GM18508 (cell line): ENCODE measurements around the gene PLXNA2.

Experiments used
- ATAC-seq: cut with Tn5 transposase; IDR thresholded peaks from one replicate; pipeline ENCODE4 v1.9.1; 2021; ENCODE audit warnings: moderate number of reproducible peaks; ENCODE audit not compliant: insufficient read depth, unreplicated experiment

The PLXNA2 gene

DNA sequence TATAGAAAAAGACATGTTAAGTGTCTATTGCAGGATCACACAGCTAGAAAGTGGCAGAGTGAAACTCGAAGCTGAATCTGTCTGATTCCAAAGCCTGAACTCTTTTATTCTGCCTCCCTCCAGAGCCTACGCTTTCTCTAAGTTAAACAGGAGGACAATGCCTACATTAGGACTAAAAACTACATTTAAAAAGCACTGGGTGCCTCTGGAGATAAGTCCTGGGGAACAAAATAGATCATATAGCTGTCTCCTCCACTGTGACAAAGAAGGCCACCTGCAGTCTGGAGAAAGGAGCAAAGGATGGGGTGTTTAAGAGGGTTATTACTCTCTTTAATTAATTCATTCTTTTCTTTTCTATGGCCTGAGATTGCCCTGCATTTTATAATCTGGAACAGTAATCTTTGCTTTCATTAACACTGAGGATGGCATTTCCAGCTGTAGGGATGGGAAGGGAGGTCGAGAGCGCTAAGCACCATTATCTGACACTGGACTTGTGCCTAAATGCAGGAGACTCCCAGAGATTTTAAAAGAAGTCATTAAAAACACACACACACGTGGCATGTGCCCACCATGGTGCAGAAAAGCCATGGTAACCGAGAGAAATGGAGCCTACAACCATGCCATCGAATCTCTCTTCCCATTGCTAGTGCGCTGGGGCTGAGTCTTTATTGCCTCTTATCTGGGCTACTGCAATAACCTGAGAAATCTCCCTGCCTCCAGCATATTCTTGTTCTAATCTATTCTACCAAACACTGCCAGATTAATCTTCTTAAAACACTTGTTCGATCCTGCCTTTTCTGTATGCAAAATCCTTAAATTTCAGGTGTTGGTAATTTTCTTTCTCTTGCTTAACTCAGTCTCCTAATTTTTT, 92.2 kb downstream of the PLXNA2 start:
- ATAC-seq, result no peak

DNA sequence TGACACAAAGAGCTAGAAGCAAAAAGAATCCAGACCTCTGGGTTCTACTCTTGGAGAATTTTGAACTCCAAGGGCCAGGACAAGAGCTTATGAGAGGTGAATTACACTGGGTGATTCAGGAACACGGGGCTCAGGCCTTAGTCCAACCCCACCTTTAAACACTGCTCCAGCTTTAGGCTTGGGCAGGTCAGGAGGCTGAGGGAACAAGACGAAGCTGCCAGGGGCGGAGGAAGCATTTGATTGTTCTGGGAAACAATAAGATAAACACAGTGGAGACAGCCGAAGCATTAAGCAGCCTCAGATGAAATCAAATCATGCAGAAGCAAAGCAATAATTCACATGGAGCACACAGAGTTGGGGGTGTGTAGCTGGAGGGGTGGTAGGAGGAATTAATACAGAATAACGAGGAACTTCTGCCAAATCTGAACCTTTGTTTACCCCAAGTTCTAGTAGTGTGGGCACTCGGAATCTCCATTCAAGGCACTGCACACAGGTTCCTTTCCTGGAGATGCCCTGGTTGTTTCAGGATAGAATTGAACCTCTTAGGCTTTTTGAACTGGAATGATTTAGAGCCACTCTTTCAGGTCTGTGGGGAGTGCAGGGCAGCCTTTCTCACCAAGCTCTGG, 93.2 kb downstream of the PLXNA2 start:
- ATAC-seq, result no peak

DNA sequence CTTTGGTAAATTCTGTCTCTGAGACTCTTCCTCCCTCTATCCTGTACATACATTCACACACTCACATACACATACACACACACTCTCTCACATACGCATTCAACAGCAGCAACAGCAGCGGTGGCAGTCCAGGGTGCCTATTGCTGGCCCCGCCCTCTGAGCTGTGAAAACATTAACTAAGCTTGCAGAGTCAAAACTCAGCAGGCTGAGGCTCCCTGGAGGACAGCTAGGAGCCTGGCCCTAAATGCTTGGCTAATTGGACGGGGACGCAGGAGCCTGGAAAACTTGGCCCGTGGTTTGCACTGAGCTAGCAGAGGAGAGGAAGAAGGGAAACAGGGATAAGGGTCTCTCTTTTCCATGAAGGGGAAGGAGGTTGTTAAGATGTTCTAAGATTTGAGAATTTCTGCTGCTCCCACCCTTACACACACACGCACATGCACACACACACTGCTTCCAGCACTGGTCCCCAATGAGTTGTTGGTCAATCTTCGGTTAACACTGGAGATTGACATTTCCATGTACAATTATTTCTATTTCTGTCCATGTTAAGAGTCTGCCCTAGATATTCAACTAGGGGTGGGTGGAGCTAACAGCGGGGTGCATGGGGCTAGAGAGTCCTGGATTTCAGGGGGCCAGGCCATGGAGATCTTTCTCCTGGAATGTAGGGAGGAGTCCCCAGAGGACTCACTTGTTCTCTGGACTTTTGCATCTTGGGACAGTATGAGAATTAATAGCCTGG, 94.2 kb downstream of the PLXNA2 start:
- ATAC-seq, result no peak

DNA sequence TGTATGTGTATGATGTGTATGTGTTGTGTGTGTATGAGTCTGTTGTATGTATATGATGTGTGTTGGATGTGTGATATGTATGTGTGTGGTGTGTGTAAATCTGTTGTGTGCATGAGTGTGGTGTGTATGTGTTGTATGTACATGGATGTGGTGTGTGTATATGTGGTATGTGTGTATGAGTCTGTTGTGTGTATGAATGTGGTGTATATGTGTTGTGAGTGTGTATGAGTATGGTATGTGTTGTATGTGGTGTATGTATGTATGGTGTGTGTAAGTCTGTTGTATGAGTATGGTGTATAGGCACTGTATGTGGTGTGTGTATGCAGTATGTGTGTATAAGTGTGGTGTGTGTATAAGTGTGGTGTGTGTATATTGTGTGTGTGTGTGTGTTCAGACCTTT, 95.0 kb downstream of the PLXNA2 start:
- no peak for ATAC-seq

DNA sequence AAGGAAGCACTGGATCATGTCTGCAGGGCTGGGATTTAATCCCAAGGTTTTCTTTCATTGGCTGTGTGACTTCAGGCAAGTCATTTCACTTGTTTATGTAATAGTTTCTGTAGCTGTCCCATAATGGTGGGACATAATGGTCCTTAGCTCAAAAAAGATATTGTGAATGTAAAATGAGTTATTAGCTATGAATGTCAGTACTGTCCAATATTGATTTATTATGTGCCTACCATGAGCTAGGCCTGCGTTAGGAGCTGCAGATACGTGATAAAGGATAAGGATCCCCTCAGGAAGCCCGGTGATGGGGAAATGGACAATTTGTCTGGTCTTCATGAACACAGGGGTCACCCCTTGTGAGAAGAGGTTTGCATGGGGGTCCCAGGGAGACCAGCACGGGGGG, 95.8 kb downstream of the PLXNA2 start:
- no peak for ATAC-seq

DNA sequence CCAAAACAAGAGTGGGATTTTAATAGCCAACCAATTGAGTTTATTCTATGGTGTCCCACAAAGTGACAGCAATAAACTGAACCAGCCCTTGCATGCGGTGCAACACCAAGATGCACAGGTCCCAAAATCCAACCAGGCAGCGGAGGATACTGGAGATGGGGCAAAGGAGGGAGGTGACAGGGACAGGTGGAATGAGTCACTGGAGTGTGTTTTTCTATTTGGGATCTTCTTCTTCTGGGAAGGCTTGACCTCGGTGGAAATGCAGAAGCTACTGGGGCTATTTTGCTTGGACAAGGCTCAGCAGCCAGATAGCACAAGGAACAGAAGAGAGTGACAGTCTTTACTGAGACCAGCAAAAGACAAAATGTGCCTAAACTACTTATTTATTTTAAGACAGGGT, 97.5 kb downstream of the PLXNA2 start:
- ATAC-seq, result no peak

DNA sequence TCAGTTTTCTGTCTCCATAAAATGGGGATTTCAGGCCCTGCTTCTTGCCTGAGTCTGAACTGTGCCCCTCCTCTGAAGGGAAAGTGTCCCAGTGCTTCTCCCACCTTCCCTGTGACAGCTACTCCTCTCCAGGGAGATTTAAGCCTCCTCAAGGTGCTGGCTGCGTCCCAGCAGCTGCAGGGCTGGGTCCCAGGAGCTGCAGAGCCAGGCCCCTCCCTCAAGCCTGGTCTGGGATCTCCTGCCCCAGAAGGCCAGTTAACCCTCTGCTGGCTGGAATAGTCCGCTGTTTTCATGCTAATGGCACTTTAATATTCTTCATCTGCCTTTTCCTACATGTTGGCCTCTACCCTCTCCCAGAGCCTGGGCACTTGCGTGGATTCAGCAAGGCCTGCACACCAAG, 99.0 kb downstream of the PLXNA2 start:
- ATAC-seq, result no peak

DNA sequence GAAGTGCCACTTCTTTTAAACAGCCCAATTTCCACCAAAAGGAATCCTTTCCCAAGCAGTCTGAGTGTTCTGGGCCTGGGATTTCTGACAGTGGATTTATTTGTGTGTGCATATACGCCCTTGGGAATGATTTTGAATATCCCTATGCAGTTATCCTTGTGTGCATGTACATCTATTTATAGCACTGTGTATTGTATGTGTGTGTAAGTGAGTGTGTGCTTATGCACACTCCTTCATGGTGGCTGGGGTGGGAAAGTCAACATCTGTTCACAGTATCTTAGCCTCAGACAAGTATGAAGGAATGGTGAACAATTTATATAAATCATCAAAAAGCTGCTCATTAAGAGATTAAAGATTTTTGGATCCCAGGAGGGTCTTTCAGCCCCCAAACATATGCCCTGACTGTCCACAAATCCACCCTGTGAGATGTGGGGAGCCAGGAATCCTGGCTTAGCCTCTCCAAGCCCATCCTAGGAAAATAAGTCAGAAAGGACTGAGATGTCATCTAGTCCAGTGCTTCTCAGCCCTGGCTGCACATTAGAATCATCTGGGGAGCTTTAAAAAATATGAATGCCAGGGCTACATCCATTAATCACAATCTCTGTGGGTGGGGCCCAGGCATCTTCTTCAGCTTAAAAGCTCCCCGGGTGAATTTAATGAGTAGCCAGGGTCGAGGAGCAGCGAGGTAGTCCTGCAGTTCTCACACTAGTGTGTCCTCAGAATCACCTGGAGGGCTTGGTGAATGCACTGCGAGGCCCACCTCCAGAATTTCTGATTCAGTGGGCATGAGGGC, 101.4 kb downstream of the PLXNA2 start:
- no peak for ATAC-seq

DNA sequence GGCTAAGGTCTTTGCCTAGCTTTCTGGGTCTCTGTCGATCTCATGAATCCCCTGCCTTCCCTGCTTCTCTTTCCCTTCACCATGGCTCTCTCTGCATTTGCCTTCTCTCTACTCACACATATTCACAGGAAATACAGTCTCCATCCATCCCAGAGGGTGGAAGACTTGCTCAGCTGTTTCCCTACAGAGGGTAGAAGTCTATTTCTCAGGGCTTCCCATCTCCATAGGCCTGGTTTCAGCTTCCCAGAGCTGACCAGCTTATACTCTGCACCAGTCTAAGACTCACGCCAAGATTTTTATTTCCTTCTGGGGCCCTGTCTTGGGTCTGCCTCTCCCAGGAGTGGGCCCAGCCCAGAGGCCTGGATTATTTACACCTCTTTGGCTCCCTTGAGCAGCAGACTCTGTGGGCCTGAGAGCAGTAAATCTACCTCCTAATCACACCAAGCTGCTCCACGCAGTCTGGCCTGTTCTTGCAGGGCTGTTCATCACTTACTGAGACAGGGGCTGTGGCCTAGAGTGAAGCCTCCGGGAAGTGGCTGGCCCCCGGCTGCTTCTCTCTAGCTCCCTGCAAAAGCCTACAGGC, 102.5 kb downstream of the PLXNA2 start:
- no peak for ATAC-seq

DNA sequence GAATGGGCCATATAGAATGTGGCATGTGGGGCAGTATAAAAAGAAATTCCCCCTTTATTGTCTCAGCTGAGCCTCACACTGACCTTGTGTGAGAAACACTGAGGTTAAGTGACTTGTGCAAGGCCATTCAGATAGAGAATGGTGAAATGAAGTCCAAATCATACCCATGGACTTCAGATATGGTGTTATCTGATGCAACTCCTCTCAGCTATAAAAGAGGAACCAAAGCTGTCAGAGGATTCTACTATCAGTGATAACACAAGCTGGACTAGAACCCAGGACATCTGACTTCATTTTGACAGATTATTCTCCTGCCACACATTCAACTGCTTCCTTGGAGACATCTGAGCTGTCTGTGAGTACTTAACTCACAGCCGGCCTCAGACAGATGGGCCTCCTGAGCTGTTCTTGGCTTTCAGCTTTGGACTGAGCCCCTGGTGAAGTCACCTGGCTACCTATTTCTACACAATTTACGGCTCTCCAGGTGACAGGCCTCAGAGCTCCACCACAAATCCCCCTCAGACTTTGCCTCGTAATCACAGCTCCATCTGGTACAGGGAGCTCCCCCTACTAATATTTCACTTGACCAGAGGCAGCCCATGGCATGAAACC, 104.6 kb downstream of the PLXNA2 start:
- no peak for ATAC-seq

DNA sequence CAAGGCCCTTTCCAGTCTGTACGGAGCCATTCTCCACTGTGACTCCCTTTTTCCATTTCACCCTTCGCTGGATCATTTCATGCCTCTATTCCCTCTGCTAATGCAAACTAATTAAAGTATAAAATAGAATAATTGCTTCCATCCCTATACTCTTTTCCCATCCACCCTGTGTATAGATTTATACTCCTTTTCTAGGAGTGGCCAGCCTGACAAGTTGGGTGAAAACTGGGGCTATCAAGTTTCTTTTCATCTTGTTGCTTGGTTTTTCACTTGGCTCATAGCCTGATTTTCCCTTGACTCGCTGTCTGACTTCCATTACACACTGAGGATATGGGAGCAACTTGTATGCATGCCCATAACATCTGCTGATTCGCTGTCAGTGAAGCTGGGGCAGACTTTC, 107.0 kb downstream of the PLXNA2 start:
- no peak for ATAC-seq

DNA sequence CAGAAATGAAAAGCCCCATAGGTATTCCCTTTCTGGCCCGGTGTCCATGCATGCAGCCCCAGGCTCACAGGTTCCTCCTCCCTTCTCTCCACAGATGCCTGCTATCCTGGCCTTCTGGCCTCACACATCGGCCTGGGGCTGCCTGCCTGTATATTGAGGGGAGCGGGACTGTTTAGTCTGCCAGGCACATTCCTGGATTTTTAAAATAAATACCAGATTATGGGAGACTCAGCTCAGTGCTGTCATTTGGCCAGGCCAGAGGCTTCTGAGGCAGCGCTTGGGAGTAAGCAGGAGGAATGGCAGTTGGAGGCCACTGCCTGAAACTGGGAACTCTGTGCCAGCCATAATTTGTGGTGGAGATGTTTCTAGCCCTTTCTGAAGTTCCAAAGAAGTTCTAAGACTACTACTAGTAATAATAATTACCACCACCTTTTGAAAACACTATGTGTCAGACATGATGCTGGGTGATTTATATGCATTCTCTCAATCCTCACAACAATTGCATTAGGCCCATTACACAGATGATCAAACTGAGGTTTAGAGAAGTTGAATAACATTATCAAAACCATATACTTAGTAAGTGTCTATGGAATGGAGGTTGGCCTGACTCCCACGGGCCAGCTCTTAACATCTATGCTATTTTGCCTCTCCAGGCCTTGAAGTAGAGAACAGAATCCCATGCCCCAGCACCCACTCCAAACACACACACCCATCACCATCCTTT, 107.6 kb downstream of the PLXNA2 start:
- ATAC-seq, result no peak

DNA sequence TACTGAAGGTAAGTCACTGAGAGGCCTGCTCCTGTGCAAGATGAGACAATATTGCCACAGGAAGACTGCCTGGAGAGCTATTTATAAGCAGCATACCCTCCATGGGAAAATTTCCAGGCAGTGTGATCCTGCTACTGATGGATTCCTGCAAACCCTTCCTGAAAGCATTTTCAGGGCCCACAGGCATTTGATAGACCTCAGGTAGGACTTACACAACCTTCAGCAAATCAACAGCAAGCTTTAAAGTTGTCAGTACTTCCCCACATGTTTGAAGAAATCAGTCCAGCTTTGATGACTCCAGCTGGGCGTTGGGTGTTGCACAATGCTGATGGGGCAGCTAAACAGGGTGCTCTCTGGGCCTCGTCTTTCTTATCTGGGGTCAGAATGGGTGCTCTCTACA, 108.8 kb downstream of the PLXNA2 start:
- ATAC-seq, result no peak

DNA sequence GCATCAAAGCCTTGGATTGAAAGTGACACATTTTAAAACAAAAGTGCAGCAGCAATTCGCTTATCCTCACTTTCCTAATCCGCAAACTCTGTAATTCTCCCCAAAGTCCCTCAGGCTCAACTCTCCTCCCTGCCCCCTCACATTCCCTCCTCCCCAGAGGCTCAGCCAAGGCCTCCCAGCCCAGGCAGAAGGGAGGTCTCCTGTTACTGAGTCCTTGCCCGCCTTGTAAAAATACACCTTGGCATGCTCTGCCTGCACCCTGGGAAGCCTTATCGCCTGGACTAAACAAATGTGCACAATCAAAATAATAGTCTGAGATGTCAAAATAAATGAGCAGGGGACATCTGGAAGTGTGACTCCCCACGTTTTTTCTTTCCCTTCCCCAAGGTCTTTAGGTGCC, 109.7 kb downstream of the PLXNA2 start:
- ATAC-seq, result no peak

DNA sequence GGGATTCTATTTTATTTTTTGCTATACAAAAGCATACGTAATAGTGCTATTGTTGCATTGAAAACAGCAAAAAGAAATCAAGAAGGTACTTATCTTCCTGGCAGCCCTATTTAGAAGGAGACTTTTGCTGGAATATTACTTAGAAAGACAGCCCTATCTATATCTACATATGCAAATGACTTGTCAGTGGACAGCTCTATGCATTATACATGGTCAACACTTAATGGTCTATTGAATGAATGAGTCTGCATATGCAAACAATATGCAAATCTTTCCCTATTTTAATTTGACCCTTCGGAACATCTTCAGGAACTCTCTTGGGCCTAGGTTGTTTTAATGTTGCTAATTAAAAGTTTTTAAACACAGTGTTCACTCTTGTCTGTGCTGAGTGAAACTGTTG, 110.8 kb downstream of the PLXNA2 start:
- ATAC-seq, result no peak

DNA sequence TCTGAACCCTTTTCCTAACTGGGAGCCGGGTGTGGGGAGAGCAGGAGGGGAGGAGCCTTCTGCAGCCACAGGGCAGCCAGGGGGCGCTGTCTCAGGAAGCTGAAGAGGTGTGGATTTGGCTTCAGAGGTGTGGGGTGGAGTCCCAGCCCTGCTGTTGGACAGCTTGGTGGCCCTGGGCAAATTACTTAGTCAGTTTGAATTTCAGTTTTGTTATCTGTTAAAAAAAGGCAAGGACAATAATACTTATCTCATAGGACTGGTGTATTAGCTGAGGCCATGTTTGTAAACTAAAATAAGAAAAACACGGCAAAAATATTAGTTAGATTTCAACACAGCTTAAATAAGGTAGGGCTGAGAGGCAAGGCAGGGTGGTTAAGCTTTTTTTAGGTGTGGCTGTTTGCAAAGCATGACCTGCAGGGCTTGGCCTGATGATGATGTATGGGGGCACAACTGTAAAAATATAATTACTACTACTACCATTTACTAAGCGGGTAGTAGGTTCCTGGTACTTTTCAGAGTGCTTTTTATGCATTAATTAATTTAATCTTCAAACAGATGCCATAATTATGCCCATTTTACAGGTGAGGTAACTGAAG, 111.8 kb downstream of the PLXNA2 start:
- no peak for ATAC-seq

DNA sequence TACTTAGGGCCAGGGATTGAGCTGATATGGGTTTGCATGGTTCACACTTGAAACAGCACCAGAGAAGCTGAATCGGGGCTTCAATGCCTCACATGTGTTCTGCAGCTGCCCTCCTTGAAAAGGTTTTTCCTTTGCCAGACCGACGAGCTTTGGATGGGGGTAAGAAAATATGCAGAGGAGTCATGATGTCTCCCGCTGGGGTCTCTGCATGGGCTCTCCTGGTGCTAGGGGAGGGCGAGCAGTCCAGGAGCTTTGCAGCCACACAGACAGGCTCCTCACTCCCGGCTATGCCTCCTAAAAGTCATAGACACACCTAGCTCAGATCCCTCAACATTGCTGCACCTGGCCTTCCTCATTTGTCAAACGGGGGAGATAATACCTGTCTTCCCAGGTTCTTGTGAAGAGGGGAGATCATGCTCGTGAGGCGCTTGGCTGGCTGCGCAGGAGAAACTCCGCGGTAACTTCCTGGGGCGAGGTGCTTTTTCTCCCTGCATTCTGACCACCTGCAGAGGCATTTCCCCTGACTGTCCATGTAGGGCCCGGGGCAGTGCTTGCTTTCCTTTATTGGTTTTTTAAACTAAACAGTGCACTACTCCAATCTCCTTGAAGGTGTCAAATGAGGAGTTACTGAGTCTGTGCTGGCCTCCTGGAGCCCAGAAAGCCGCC, 112.4 kb downstream of the PLXNA2 start:
- ATAC-seq, result no peak

DNA sequence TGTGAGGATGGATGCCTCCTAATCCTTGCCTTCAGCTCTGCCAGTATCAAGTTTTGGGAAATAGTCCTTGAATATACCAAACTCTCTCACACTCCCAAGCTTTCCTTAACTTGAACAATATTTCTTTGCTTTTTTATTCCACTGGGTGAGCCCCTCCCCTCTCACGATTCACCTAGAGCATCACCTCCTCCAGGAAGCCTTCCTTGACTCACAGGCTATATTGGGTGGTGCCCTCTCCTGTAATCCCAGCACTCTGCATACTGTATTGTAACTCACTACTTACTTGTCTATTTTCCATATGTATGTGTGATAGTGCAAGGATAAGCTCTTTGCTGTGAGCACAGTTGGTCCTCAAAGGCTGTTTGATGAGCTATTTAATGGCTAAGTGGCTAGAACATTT, 114.7 kb downstream of the PLXNA2 start:
- ATAC-seq, result no peak
